ENCODE measurements around the gene SHMT2.

SHMT2 gene

GRCh38 chr12:57213763-57214397 lies 15.6 kb upstream of the SHMT2 start:
- DNase-seq, result peak in 1 of 56 donors; percentile 37

GRCh38 chr12:57214398-57214781 lies 15.1 kb upstream of the SHMT2 start:
- DNase-seq, result peak in 30 of 56 donors; percentile 3 to 61 (median 25)

GRCh38 chr12:57215065-57215464 lies 14.4 kb upstream of the SHMT2 start:
- no peak for DNase-seq

- DNase-seq, result no peak
Observed at GRCh38 chr12:57215668-57216013, 13.9 kb upstream of the SHMT2 start.

- DNase-seq, result peak in 2 of 56 donors; percentile 17 to 38
Observed at GRCh38 chr12:57216014-57216911, 13.2 kb upstream of the SHMT2 start, which contains the start of gene NXPH4. TSS of gene NXPH4 (plus strand) at chr12:57216794. CDS start at chr12:57216970, 176 bp downstream.

GRCh38 chr12:57216921-57217879 lies 12.3 kb upstream of the SHMT2 start:
- DNase-seq, result no peak

GRCh38 chr12:57218030-57218853 lies 11.3 kb upstream of the SHMT2 start:
- DNase-seq, result no peak

GRCh38 chr12:57219205-57219992 lies 10.1 kb upstream of the SHMT2 start:
- DNase-seq, result no peak

GRCh38 chr12:57219993-57220754 lies 9.3 kb upstream of the SHMT2 start:
- DNase-seq, result no peak

GRCh38 chr12:57220770-57221168 lies 8.7 kb upstream of the SHMT2 start:
- DNase-seq, result no peak

- DNase-seq, result no peak
Observed at GRCh38 chr12:57221169-57221917, 8.2 kb upstream of the SHMT2 start.

- DNase-seq, result no peak
Observed at GRCh38 chr12:57222286-57223190, 7.0 kb upstream of the SHMT2 start.

GRCh38 chr12:57223191-57224165 lies 6.0 kb upstream of the SHMT2 start:
- no peak for DNase-seq

- DNase-seq, result no peak
Observed at GRCh38 chr12:57224278-57224972, 5.1 kb upstream of the SHMT2 start.
